NCI-H82 treated with DMSO at 0.1 percent for 48 hours (cell line): ENCODE measurements around the gene PAQR5.
A peak's percentile ranks its signal among the peaks of the same experiment; 100 is the strongest.
"Not testable (repeated sequence)": the region's sequence is repeated elsewhere in the genome, so short reads cannot be mapped to it uniquely, and the experiment has no call there.

Experiments used
- DNase-seq: peaks from one replicate; lab custom pipeline; 2025; ENCODE audit not compliant: unreplicated experiment; lab: John Stamatoyannopoulos, UW

Gene PAQR5

GRCh38 chr15:69415381-69415780 lies 116.7 kb downstream of the PAQR5 start:
- no peak for DNase-seq

- no peak for DNase-seq
These were observed 118.9 kb downstream of the PAQR5 start for GRCh38 chr15:69417581-69417980.

- no peak for DNase-seq
These were observed 122.8 kb downstream of the PAQR5 start for GRCh38 chr15:69421498-69421897.

- DNase-seq = no peak
These were observed 123.7 kb downstream of the PAQR5 start for GRCh38 chr15:69422336-69422895.

GRCh38 chr15:69424001-69424400 lies 125.3 kb downstream of the PAQR5 start:
- no peak for DNase-seq

GRCh38 chr15:69424748-69425413 lies 126.2 kb downstream of the PAQR5 start:
- no peak for DNase-seq

GRCh38 chr15:69433831-69434230 lies 135.1 kb downstream of the PAQR5 start:
- DNase-seq = no peak

- no peak for DNase-seq
These were observed 135.5 kb downstream of the PAQR5 start for GRCh38 chr15:69434238-69434637.

- no peak for DNase-seq
These were observed 136.0 kb downstream of the PAQR5 start for GRCh38 chr15:69434679-69435078.

- no peak for DNase-seq
These were observed 137.3 kb downstream of the PAQR5 start for GRCh38 chr15:69435985-69436384.

- DNase-seq = no peak
These were observed 138.2 kb downstream of the PAQR5 start for GRCh38 chr15:69436951-69437350.

- DNase-seq = no peak
These were observed 140.9 kb downstream of the PAQR5 start for GRCh38 chr15:69439623-69440022.

GRCh38 chr15:69443032-69443611 lies 144.4 kb downstream of the PAQR5 start:
- no peak for DNase-seq

- DNase-seq = no peak
These were observed 146.0 kb downstream of the PAQR5 start for GRCh38 chr15:69444686-69445085.

- no peak for DNase-seq
These were observed 148.2 kb downstream of the PAQR5 start for GRCh38 chr15:69446953-69447352.

GRCh38 chr15:69450221-69450620 lies 151.5 kb downstream of the PAQR5 start:
- not testable (repeated sequence) for DNase-seq

- DNase-seq = no peak
These were observed 152.4 kb downstream of the PAQR5 start for GRCh38 chr15:69450968-69451695.

GRCh38 chr15:69451951-69452691 lies 153.4 kb downstream of the PAQR5 start:
- peak; percentile 59 for DNase-seq

GRCh38 chr15:69452692-69453521 lies 154.2 kb downstream of the PAQR5 start, which contains the start of gene RPLP1:
TSS of gene RPLP1 (plus strand) at chr15:69452818. CDS start at chr15:69452949, 131 bp downstream.
- DNase-seq = peak; percentile 67

- no peak for DNase-seq
These were observed 156.2 kb downstream of the PAQR5 start for GRCh38 chr15:69454953-69455352.
